GM23248 (cell line): ENCODE results near the gene SLC8B1.

ENCODE experiments used
- EZH2 ChIP-seq: fragments of 200-600 bp; sonication (generic); IDR thresholded peaks from 2 replicates; pipeline ENCODE4 v1.6.1; 2018; ENCODE audit warnings: antibody characterized with exemption, mild to moderate bottlenecking; ENCODE audit not compliant: insufficient read depth, poor library complexity, severe bottlenecking
- EZH2phosphoT487 ChIP-seq: fragments of 200-600 bp; sonication (generic); IDR thresholded peaks from 2 replicates; pipeline ENCODE4 v1.6.1; 2018; ENCODE audit warnings: antibody characterized with exemption, moderate library complexity, mild to moderate bottlenecking, low read depth; ENCODE audit not compliant: insufficient read depth

GRCh38 chr12:113348849-113349536 lies 14.1 kb upstream of the SLC8B1 start:
- TF ChIP-seq EZH2, result no peak
- TF ChIP-seq EZH2phosphoT487, result no peak
